Endothelial cell of umbilical vein (primary cell): ENCODE measurements around the gene CECR2. TPM values are rescaled to one million over a fixed set of nuclear protein-coding genes. Genes with fewer than 3 reads are reported as not detected.

Source experiments
- BruUV-seq: library from RNA; stranded (reverse); fragments of 400-500 nt; replicated peaks from 2 replicates; lab custom pipeline; 2021; lab: Mats Ljungman, UMichigan
- CTCF ChIA-PET: fragments of 300-600, 350-600 bp; sonication (Branson Sonifier 250); formaldehyde crosslinking; loops from one replicate; lab custom pipeline; 2021; ENCODE audit warnings: antibody characterized with exemption, inconsistent platforms; lab: Charles Lee
- POLR2A ChIA-PET: fragments of 300-600, 350-600 bp; sonication (Branson Sonifier 250); formaldehyde crosslinking; loops from one replicate; lab custom pipeline; 2021; ENCODE audit warnings: antibody characterized with exemption, inconsistent platforms; lab: Charles Lee
- DNase-seq: peaks from one replicate; pipeline ENCODE4 v3.0.0-alpha.2; 2011; ENCODE audit warnings: low read depth, low spot score
- FAIRE-seq: peaks from 2 replicates; lab custom pipeline; 2011; peaks lifted over from hg19 to GRCh38; lab: Jason Lieb, UNC
- H2AFZ ChIP-seq: 2 replicates; pipeline ENCODE4 v1.6.0; 2012; ENCODE audit warnings: low read depth, low read length, control low read depth, inconsistent platforms
- H3K27ac ChIP-seq: 2 replicates; pipeline ENCODE4 v1.5.1; 2011; ENCODE audit warnings: low read depth, mild to moderate bottlenecking, control low read depth, low read length, moderate library complexity; ENCODE audit not compliant: insufficient read depth
- H3K27me3 ChIP-seq, 2 experiments: 2 replicates each; pipeline versions ENCODE4 v1.6.0 to v1.6.1; 2011; ENCODE audit warnings: low read length in 2 of 2, mixed read lengths in 1 of 2; ENCODE audit not compliant: control insufficient read depth in 2 of 2, insufficient read depth in 2 of 2
- H3K36me3 ChIP-seq, 2 experiments: 2 replicates in 1 of 2; 3 replicates in 1 of 2; pipeline ENCODE4 v1.5.1; 2011; ENCODE audit warnings: low read length in 2 of 2, mild to moderate bottlenecking in 1 of 2, moderate library complexity in 1 of 2; ENCODE audit not compliant: control insufficient read depth in 2 of 2, insufficient read depth in 2 of 2; ENCODE audit errors: extremely low read depth in 1 of 2
- H3K4me1 ChIP-seq: 3 replicates; pipeline ENCODE4 v1.5.1; 2011; ENCODE audit warnings: mild to moderate bottlenecking, low read length; ENCODE audit not compliant: control insufficient read depth, insufficient read depth; ENCODE audit errors: extremely low read depth
- H3K4me2 ChIP-seq: 2 replicates; pipeline ENCODE4 v1.6.1; 2011; ENCODE audit warnings: low read length, control low read depth, mixed read lengths; ENCODE audit not compliant: insufficient read depth
- H3K4me3 ChIP-seq, 3 experiments: fragments of 200-600 bp in 1 of 3; sonication (generic), shearing (Covaris generic) in 1 of 3; replicated peaks in 1 of 3; 2 replicates each; pipeline ENCODE4 v1.5.1; 2011 to 2016; ENCODE audit warnings: control low read depth in 3 of 3, low read length in 3 of 3, mild to moderate bottlenecking in 2 of 3, inconsistent platforms in 1 of 3, low read depth in 1 of 3, moderate library complexity in 1 of 3; ENCODE audit not compliant: insufficient read depth in 1 of 3
- H3K79me2 ChIP-seq: 2 replicates; pipeline ENCODE4 v1.6.0; 2012; ENCODE audit warnings: low read length, inconsistent platforms; ENCODE audit not compliant: control insufficient read depth, insufficient read depth
- H3K9ac ChIP-seq: replicated peaks from 2 replicates; pipeline ENCODE3; 2011; ENCODE audit warnings: low read length, control low read depth; ENCODE audit not compliant: insufficient read depth; ENCODE audit errors: extremely low read depth
- H3K9me1 ChIP-seq: replicated peaks from 3 replicates; pipeline ENCODE4 v1.6.0; 2011; ENCODE audit warnings: mild to moderate bottlenecking, low read length; ENCODE audit not compliant: control insufficient read depth, insufficient read depth; ENCODE audit errors: extremely low read depth
- H3K9me3 ChIP-seq: replicated peaks from 2 replicates; pipeline ENCODE4 v1.5.1; 2012; ENCODE audit warnings: low read length, inconsistent platforms; ENCODE audit not compliant: control insufficient read depth, insufficient read depth
- H4K20me1 ChIP-seq: replicated peaks from 2 replicates; pipeline ENCODE3; 2011; ENCODE audit warnings: mild to moderate bottlenecking, low read length; ENCODE audit not compliant: control insufficient read depth, insufficient read depth; ENCODE audit errors: extremely low read depth
- CTCF ChIP-seq, 2 donors: IDR thresholded peaks; 1 replicate in 1 of 2; 2 replicates in 1 of 2; pipeline ENCODE4 v1.5.1; 2011; ENCODE audit warnings: low read length in 2 of 2, mild to moderate bottlenecking in 2 of 2, moderate library complexity in 2 of 2, control low read depth in 1 of 2, inconsistent platforms in 1 of 2, low read depth in 1 of 2; ENCODE audit not compliant: insufficient read depth in 1 of 2; ENCODE audit errors: extremely low read depth in 1 of 2
- EZH2 ChIP-seq: IDR thresholded peaks from 2 replicates; pipeline ENCODE4 v1.6.1; 2012; ENCODE audit warnings: borderline replicate concordance, low read depth, mild to moderate bottlenecking, moderate library complexity, low read length, inconsistent platforms; ENCODE audit not compliant: severe bottlenecking
- FOS ChIP-seq: IDR thresholded peaks from 2 replicates; pipeline ENCODE4 v1.6.1; 2011; ENCODE audit warnings: mild to moderate bottlenecking, low read length, moderate library complexity, borderline replicate concordance; ENCODE audit not compliant: insufficient read depth
- GATA2 ChIP-seq: IDR thresholded peaks from 2 replicates; pipeline ENCODE4 v1.7.0; 2011; ENCODE audit warnings: low read depth, mild to moderate bottlenecking, moderate library complexity, mixed read lengths, low read length; ENCODE audit not compliant: insufficient read length, insufficient read depth
- JUN ChIP-seq: IDR thresholded peaks from 2 replicates; pipeline ENCODE4 v1.6.1; 2011; ENCODE audit warnings: borderline replicate concordance, low read depth; ENCODE audit not compliant: insufficient read length, insufficient read depth
- MAX ChIP-seq: IDR thresholded peaks from 2 replicates; pipeline ENCODE4 v1.6.1; 2011; ENCODE audit not compliant: insufficient read depth, insufficient read length
- MYC ChIP-seq: IDR thresholded peaks from one replicate; pipeline ENCODE4 v1.6.1; 2011; ENCODE audit warnings: mild to moderate bottlenecking, low read depth, low read length
- POLR2A ChIP-seq: IDR thresholded peaks from 2 replicates; pipeline ENCODE4 v1.6.1; 2012; ENCODE audit warnings: low read depth, mild to moderate bottlenecking, control low read depth, low read length
- POLR2AphosphoS5 ChIP-seq: IDR thresholded peaks from 2 replicates; pipeline ENCODE4 v1.6.1; 2012; ENCODE audit warnings: low read depth, mild to moderate bottlenecking, control low read depth, low read length, moderate library complexity; ENCODE audit not compliant: insufficient read depth
- dilution Hi-C: fragments of 300-500 bp; cut with MboI; formaldehyde crosslinking; loops from one replicate; pipeline ENCODE4 v1.15.0; 2019; ENCODE audit warnings: low sequenced_read_pairs; ENCODE audit not compliant: extremely low pct_ligation_motif_present
- intact Hi-C: fragments of 100-400 bp; cut with micrococcal nuclease; formaldehyde crosslinking; loops from one replicate; pipeline ENCODE4 v1.10.0; 2022
- polyA plus RNA-seq, 4 experiments: library from polyadenylated mRNA; depleted of rRNA in 3 of 4; stranded (reverse) in 3 of 4; unstranded in 1 of 4; fragments of >200 nt; gene quantifications; 2 replicates each; pipeline versions ENCODE4 v1.2.1 to v1.2.3, GENCODE V29; 2011 to 2012; ENCODE audit warnings: missing spikeins in 1 of 4
- total RNA-seq: library from RNA; stranded (reverse); gene quantifications from 2 replicates; pipeline ENCODE4 v1.2.3, GENCODE V29; 2021

CECR2 gene
- total and polyA plus RNA-seq, 2 donors (not counting 3 experiments of a cell fraction or from before 2014, with no cell fraction given) = 0.01 TPM; not detected in 1

GRCh38 chr22:17548756-17549035, 179.4 kb downstream of the CECR2 start:
- H3K79me2 ChIP-seq = no peaks in the 10 kb centered on the region
- no peaks in the 10 kb centered on the region for H3K9me3 ChIP-seq
- H3K27ac ChIP-seq = no peak overlapping the region
- dilution Hi-C loops = no loop called here
- ChIA-PET CTCF (interaction anchor here (3.1 kb wide), 1 partner anchor 10 kb away, joined by 13 read pairs; no protein-coding TSS in a partner anchor), POLR2A (no interaction called here)
- H3K4me3 ChIP-seq = no peak overlapping the region
- H3K36me3 ChIP-seq = no peaks in the 10 kb centered on the region
- no peaks in the 10 kb centered on the region for H4K20me1 ChIP-seq
- DNase-seq (no peak), FAIRE-seq (no peak)
- BruUV-seq = no TSS peak
- TF ChIP-seq POLR2A (no peak), GATA2 (no peak), MAX (no peak), JUN (no peak), EZH2 (no peak)
- peaks cover 0 to 3% of the 10 kb centered on the region in 2 experiments for H3K27me3 ChIP-seq
- intact Hi-C loops = no loop called here
- H3K4me1 ChIP-seq = no peaks in the 10 kb centered on the region
- no peak overlapping the region for H3K4me2 ChIP-seq
- H3K9ac ChIP-seq = no peak overlapping the region
- H2AFZ ChIP-seq = no peak overlapping the region
- no peaks in the 10 kb centered on the region for H3K9me1 ChIP-seq

- H3K4me1 ChIP-seq = no peaks in the 10 kb centered on the region
- POLR2A ChIA-PET = no interaction called here
- no peak for FAIRE-seq
- dilution Hi-C loops = no loop called here
- no peak overlapping the region for H2AFZ ChIP-seq
- H3K4me2 ChIP-seq = no peak overlapping the region
- peaks cover under 1 to 3% of the 10 kb centered on the region in 2 experiments for H3K27me3 ChIP-seq
- no peaks in the 10 kb centered on the region for H3K36me3 ChIP-seq
- no peaks in the 10 kb centered on the region for H4K20me1 ChIP-seq
- DNase-seq = no peak
- no peak overlapping the region for H3K4me3 ChIP-seq
- H3K9me3 ChIP-seq = no peaks in the 10 kb centered on the region
- intact Hi-C loops = no loop called here
- no peak overlapping the region for H3K27ac ChIP-seq
- TF ChIP-seq JUN = no peak
- no peak for TF ChIP-seq POLR2A
- TF ChIP-seq MYC = no peak
- no peak for TF ChIP-seq MAX
- TF ChIP-seq CTCF (IDR thresholded peaks at IDR 0.05; ENCODE audit: extremely low read depth in 1 of 2, insufficient read depth in 1 of 2, low read depth in 1 of 2, low read length in 2 of 2) = no peak
- no peak for TF ChIP-seq POLR2AphosphoS5
- TF ChIP-seq EZH2 = no peak
- TF ChIP-seq GATA2 = no peak
- TF ChIP-seq FOS = no peak
- no peak overlapping the region for H3K9ac ChIP-seq
- H3K9me1 ChIP-seq = no peaks in the 10 kb centered on the region
- CTCF ChIA-PET = interaction anchor here (0.8 to 3.1 kb wide), 2 partner anchors 9 to 20 kb away, joined by 3 to 13 read pairs; no protein-coding TSS in a partner anchor
- H3K79me2 ChIP-seq = no peaks in the 10 kb centered on the region
- no TSS peak for BruUV-seq
Measured at GRCh38 chr22:17549183-17549582, 179.9 kb downstream of the CECR2 start.
